Heart left ventricle (tissue), 16 donors: ENCODE data around the gene PTPRS. TPM values are rescaled to one million over a fixed set of nuclear protein-coding genes. Genes with fewer than 3 reads are reported as not detected.
A peak's percentile ranks its signal among the peaks of the same experiment; 100 is the strongest.

Experiments
- ATAC-seq, 4 donors: fragments of 200-7000 bp; cut with Tn5 transposase; one replicate each; pipeline ENCODE4 v1.9.1; 2020 to 2022; ENCODE audit warnings: moderate library complexity in 4 of 4, mild to moderate bottlenecking in 3 of 4, moderate number of reproducible peaks in 1 of 4
- DNase-seq, 5 donors: peaks; one replicate each; pipeline ENCODE4 v3.0.0-alpha.2; 2020
- H3K27ac ChIP-seq, 12 donors: fragments of 200-600 bp; sonication (generic) in 4 of 12; one replicate each; pipeline versions ENCODE4 v1.5.0 to v1.8.0; 2016 to 2022; ENCODE audit warnings: mild to moderate bottlenecking in 2 of 12
- H3K27me3 ChIP-seq, 9 donors: fragments of 200-600 bp; sonication (generic) in 2 of 9; one replicate each; pipeline versions ENCODE4 v1.5.1 to v1.8.0; 2016 to 2022; ENCODE audit warnings: mild to moderate bottlenecking in 3 of 9
- H3K36me3 ChIP-seq, 9 donors: fragments of 200-600 bp; sonication (generic) in 2 of 9; one replicate each; pipeline versions ENCODE4 v1.5.0 to v1.8.0; 2018 to 2022; ENCODE audit warnings: mild to moderate bottlenecking in 2 of 9
- H3K4me1 ChIP-seq, 12 donors: fragments of 200-600 bp; sonication (generic) in 4 of 12; one replicate each; pipeline versions ENCODE4 v1.5.0 to v1.8.0; 2016 to 2022; ENCODE audit warnings: mild to moderate bottlenecking in 3 of 12
- H3K4me3 ChIP-seq, 12 donors: fragments of 200-600 bp; sonication (generic) in 4 of 12; one replicate each; pipeline versions ENCODE4 v1.5.0 to v1.8.0; 2017 to 2022; ENCODE audit warnings: mild to moderate bottlenecking in 9 of 12, moderate library complexity in 4 of 12
- H3K9me3 ChIP-seq, 12 donors: fragments of 200-600 bp; sonication (generic) in 4 of 12; one replicate each; pipeline versions ENCODE4 v1.5.0 to v1.8.0; 2016 to 2022; ENCODE audit warnings: mild to moderate bottlenecking in 1 of 12
- CTCF ChIP-seq, 12 donors: fragments of 200-600 bp; sonication (generic) in 4 of 12; IDR thresholded peaks; one replicate each; pipeline versions ENCODE4 v1.5.0 to v1.8.0; 2018 to 2022; ENCODE audit warnings: antibody characterized with exemption in 12 of 12, mild to moderate bottlenecking in 5 of 12
- POLR2A ChIP-seq, 2 donors: fragments of 450-650 bp; IDR thresholded peaks; one replicate each; pipeline ENCODE4 v1.6.1; 2017; ENCODE audit warnings: antibody characterized with exemption in 2 of 2, mild to moderate bottlenecking in 2 of 2, moderate library complexity in 2 of 2
- WGBS, 4 donors: extraction: QIAGEN DNeasy Blood & Tissue Kit in 2 of 4; methylation state at CpG; one replicate each; pipeline versions ENCODE4 v1.1.5 to v1.1.7; 2013 to 2018; 5-methylcytosine and 5-hydroxymethylcytosine counted together
- intact Hi-C, 10 donors: fragments of 100-400 bp; cut with DNase I; formaldehyde crosslinking; loops; one replicate each; pipeline versions ENCODE4 v1.11.1 to v1.14.2; 2022
- polyA plus RNA-seq, 2 donors: library from polyadenylated mRNA; stranded (reverse); fragments of 200-250 nt; gene quantifications; one replicate each; pipeline ENCODE4 v1.2.3, GENCODE V29; 2013
- total RNA-seq, 9 donors: library from RNA; depleted of rRNA in 2 of 9; stranded (reverse); fragments of >200 nt in 2 of 9; fragmentation: NEBNext Ultra II Directional in 3 of 9; extraction: Animal tissue kit (Norgen Biotek cat#: 25700) in 3 of 9; gene quantifications; one replicate each; pipeline versions ENCODE4 v1.1.0 to v1.2.4, GENCODE V29; 2016 to 2023
- donor health status: ischemic (EF 13 %, LVEDD 7.1; RV severe dilation, severe dysfunction).
- donor health status: healthy with polysubstance abuse.
- donor health status: DM: no; HTN: yes; CAD: no.
- donor health status: DM: no; HTN: no; CAD: no.
- donor health status: ischemic (EF 25% LVEDD 6.9; RV normal size, moderate dysfunction).
- donor health status: ischemic (EF 25% LVEDD 5.7; RV mildly dilated, moderate dysfunction).
- donor health status: healthy.
- donor health status: DM: yes; HTN: yes; CAD: no.
- donor health status: ischemic (EF 35%, LVEDD 5.7; RV mildly dilated, moderate dysfunction).
- donor health status: nonischemic (EF 11% LVEDD 7.7; RV severe dilation, severe dysfunction).
- donor health status: DM: yes; HTN: yes; CAD: no.
- donor health status: PGD.
- donor health status: ischemic (EF 29% LVEDD 5.4; RV normal size, mild dysfunction).
- donor health status: nonischemic (EF 23%, LVEDD 6.1; RV moderate dilation, normal function).

Gene PTPRS
- total and polyA plus RNA-seq, 11 donors: 6.3 to 113 (median 33.0) TPM

- H3K4me1 ChIP-seq: no peaks in the 10 kb centered on the region
- H3K9me3 ChIP-seq: no peaks in the 10 kb centered on the region
- intact Hi-C loops: no loop called here
- H3K27ac ChIP-seq: no peak overlapping the region
- no peak overlapping the region for H3K4me3 ChIP-seq
- ATAC-seq: no peak
- H3K36me3 ChIP-seq: no peaks in the 10 kb centered on the region
- peaks cover 0 to 56% (median 9%) of the 10 kb centered on the region in 9 donors for H3K27me3 ChIP-seq
- TF ChIP-seq CTCF (IDR thresholded peaks at IDR 0.05) (peak in 1 of 12 donors; percentile 9), POLR2A (IDR thresholded peaks at IDR 0.05) (no peak)
- DNase-seq: no peak
- WGBS, 4 donors: 85 to 96% (median 91%) methylated on average over 4 of the region's 4 CpGs
Observed at GRCh38 chr19:5354403-5354802, 13.8 kb upstream of the PTPRS start.

- Histone ChIP-seq H3K27me3 (peaks cover 0 to 49% (median 9%) of the 10 kb centered on the region in 9 donors), H3K27ac (no peak overlapping the region), H3K4me1 (no peaks in the 10 kb centered on the region), H3K4me3 (no peak overlapping the region), H3K9me3 (peaks cover 0 to 8% (median 2%) of the 10 kb centered on the region in 12 donors), H3K36me3 (no peaks in the 10 kb centered on the region)
- intact Hi-C loops: no loop called here
- TF ChIP-seq POLR2A (IDR thresholded peaks at IDR 0.05) (no peak), CTCF (IDR thresholded peaks at IDR 0.05) (no peak)
- ATAC-seq (no peak), DNase-seq (no peak)
- WGBS, 4 donors: 34 to 44% (median 38%) methylated on average over 8 of the region's 8 CpGs
Observed at GRCh38 chr19:5352229-5352763, 11.7 kb upstream of the PTPRS start.

- H3K27me3 ChIP-seq: peaks cover 0 to 43% (median 9%) of the 10 kb centered on the region in 9 donors
- H3K9me3 ChIP-seq: peaks cover 0 to 9% (median 2%) of the 10 kb centered on the region in 12 donors
- DNase-seq (no peak), ATAC-seq (no peak)
- intact Hi-C loops: no loop called here
- H3K4me1 ChIP-seq: no peaks in the 10 kb centered on the region
- no peaks in the 10 kb centered on the region for H3K36me3 ChIP-seq
- no peak overlapping the region for H3K27ac ChIP-seq
- TF ChIP-seq POLR2A (IDR thresholded peaks at IDR 0.05) (no peak), CTCF (IDR thresholded peaks at IDR 0.05) (no peak)
- 55 to 71% (median 70%) methylated on average over 2 of the region's 2 CpGs for WGBS, 4 donors
- H3K4me3 ChIP-seq: no peak overlapping the region
Observed at GRCh38 chr19:5351731-5352228, 11.2 kb upstream of the PTPRS start.

- DNase-seq: no peak
- no peak overlapping the region for H3K4me3 ChIP-seq
- H3K36me3 ChIP-seq: no peaks in the 10 kb centered on the region
- no peak for ATAC-seq
- TF ChIP-seq CTCF (IDR thresholded peaks at IDR 0.05) (no peak), POLR2A (IDR thresholded peaks at IDR 0.05) (no peak)
- 54 to 76% (median 65%) methylated on average over 3 of the region's 3 CpGs for WGBS, 4 donors
- H3K9me3 ChIP-seq: peaks cover 0 to 9% (median 2%) of the 10 kb centered on the region in 12 donors
- H3K4me1 ChIP-seq: no peaks in the 10 kb centered on the region
- H3K27me3 ChIP-seq: peaks cover 0 to 26% (median under 1%) of the 10 kb centered on the region in 9 donors
- no peak overlapping the region for H3K27ac ChIP-seq
- intact Hi-C loops: no loop called here
Observed at GRCh38 chr19:5349041-5349440, 8.4 kb upstream of the PTPRS start.
